Measurements from ENCODE around the gene TMEM184B.

- TF ChIP-seq EP300 (IDR thresholded peaks at IDR 0.05) (no peak), POLR2A (IDR thresholded peaks at IDR 0.05) (no peak)
- TF ChIP-seq, protein P1, sequence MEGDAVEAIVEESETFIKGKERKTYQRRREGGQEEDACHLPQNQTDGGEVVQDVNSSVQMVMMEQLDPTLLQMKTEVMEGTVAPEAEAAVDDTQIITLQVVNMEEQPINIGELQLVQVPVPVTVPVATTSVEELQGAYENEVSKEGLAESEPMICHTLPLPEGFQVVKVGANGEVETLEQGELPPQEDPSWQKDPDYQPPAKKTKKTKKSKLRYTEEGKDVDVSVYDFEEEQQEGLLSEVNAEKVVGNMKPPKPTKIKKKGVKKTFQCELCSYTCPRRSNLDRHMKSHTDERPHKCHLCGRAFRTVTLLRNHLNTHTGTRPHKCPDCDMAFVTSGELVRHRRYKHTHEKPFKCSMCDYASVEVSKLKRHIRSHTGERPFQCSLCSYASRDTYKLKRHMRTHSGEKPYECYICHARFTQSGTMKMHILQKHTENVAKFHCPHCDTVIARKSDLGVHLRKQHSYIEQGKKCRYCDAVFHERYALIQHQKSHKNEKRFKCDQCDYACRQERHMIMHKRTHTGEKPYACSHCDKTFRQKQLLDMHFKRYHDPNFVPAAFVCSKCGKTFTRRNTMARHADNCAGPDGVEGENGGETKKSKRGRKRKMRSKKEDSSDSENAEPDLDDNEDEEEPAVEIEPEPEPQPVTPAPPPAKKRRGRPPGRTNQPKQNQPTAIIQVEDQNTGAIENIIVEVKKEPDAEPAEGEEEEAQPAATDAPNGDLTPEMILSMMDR (IDR thresholded peaks at IDR 0.05) = no peak
Observed at GRCh38 chr22:38180841-38181452, 91.9 kb downstream of the TMEM184B start.

Measured in ovary (tissue), 3 donors.